Thyroid gland (tissue), 4 donors: Measurements from ENCODE around the gene TMEM59L.

Experiments used
- CTCF ChIP-seq, 6 experiments: fragments of 200-600 bp in 3 of 6; fragments of 450-650 bp in 3 of 6; sonication (generic) in 3 of 6; IDR thresholded peaks; one replicate each; pipeline ENCODE4 v1.5.1; 2016 to 2019; ENCODE audit warnings: antibody characterized with exemption in 6 of 6, mild to moderate bottlenecking in 2 of 6, inconsistent platforms in 1 of 6, moderate library complexity in 1 of 6
- POLR2A ChIP-seq, 2 donors: fragments of 450-650 bp; IDR thresholded peaks; one replicate each; pipeline ENCODE4 v1.6.1; 2017; ENCODE audit warnings: antibody characterized with exemption in 2 of 2, mild to moderate bottlenecking in 2 of 2, moderate library complexity in 1 of 2

DNA sequence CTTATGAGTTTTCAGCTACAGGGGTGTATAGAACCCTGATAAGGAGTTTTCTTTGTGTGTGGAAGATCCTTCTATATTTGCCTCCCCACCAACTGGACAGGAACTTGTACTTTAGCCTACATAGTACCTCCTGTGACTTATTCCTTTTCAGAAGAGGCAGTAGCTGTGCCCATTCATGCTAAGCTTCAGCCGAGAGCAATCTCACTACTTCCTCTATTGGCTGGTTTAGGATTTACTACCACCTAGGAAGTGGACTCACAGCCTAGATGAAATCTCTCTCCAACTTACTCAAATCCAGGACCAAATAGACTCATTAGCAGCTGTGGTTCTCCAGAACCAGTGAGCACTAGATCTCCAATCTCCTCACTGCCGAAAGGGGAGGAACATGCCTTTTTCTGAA is 26.4 kb upstream of the TMEM59L start:
- TF ChIP-seq POLR2A (IDR thresholded peaks at IDR 0.05), result no peak
- TF ChIP-seq CTCF (IDR thresholded peaks at IDR 0.05), result no peak
